Keratinocyte (primary cell): ENCODE results near the gene SNRPA1. TPM values are rescaled to one million over a fixed set of nuclear protein-coding genes. Genes with fewer than 3 reads are reported as not detected.

ENCODE experiments used
- DNase-seq: peaks from one replicate; pipeline ENCODE4 v3.0.0-alpha.2; 2011; ENCODE audit warnings: low read depth, missing footprints, low spot score
- FAIRE-seq: peaks from 2 replicates; lab custom pipeline; 2011; peaks lifted over from hg19 to GRCh38; lab: Jason Lieb, UNC
- H2AFZ ChIP-seq: 2 replicates; pipeline ENCODE4 v1.6.0; 2012; ENCODE audit warnings: low read length, control low read depth, inconsistent platforms; ENCODE audit not compliant: control insufficient read depth
- H3K27ac ChIP-seq: 2 replicates; pipeline ENCODE4 v1.5.1; 2011; ENCODE audit warnings: low read length; ENCODE audit not compliant: control insufficient read depth, insufficient read depth
- H3K27me3 ChIP-seq: 3 replicates; pipeline ENCODE4 v1.6.0; 2011; ENCODE audit warnings: low read length; ENCODE audit not compliant: control insufficient read depth, insufficient read depth; ENCODE audit errors: extremely low read depth
- H3K36me3 ChIP-seq, 2 experiments: 2 replicates in 1 of 2; 3 replicates in 1 of 2; pipeline ENCODE4 v1.5.1; 2011; ENCODE audit warnings: low read length in 2 of 2, mild to moderate bottlenecking in 1 of 2; ENCODE audit not compliant: control insufficient read depth in 2 of 2, insufficient read depth in 2 of 2; ENCODE audit errors: extremely low read depth in 1 of 2
- H3K4me1 ChIP-seq: 3 replicates; pipeline ENCODE4 v1.5.1; 2011; ENCODE audit warnings: low read length; ENCODE audit not compliant: control insufficient read depth, insufficient read depth; ENCODE audit errors: extremely low read depth
- H3K4me2 ChIP-seq: 3 replicates; pipeline ENCODE4 v1.6.0; 2011; ENCODE audit warnings: low read depth, low read length; ENCODE audit not compliant: control insufficient read depth, insufficient read depth; ENCODE audit errors: extremely low read depth
- H3K4me3 ChIP-seq, 3 experiments: fragments of 200-600 bp in 1 of 3; sonication (generic) in 1 of 3; 2 replicates in 2 of 3; 3 replicates in 1 of 3; pipeline ENCODE4 v1.5.1; 2011 to 2016; ENCODE audit warnings: low read length in 3 of 3, mild to moderate bottlenecking in 3 of 3, control low read depth in 2 of 3, inconsistent platforms in 1 of 3, low read depth in 1 of 3, mixed read lengths in 1 of 3, mixed run types in 1 of 3, moderate library complexity in 1 of 3; ENCODE audit not compliant: control insufficient read depth in 2 of 3, insufficient read depth in 2 of 3; ENCODE audit errors: extremely low read depth in 1 of 3
- H3K79me2 ChIP-seq: 2 replicates; pipeline ENCODE4 v1.6.0; 2012; ENCODE audit warnings: low read length; ENCODE audit not compliant: control insufficient read depth, insufficient read depth
- H3K9ac ChIP-seq: 3 replicates; pipeline ENCODE4 v1.6.0; 2011; ENCODE audit warnings: low read length; ENCODE audit not compliant: control insufficient read depth, insufficient read depth; ENCODE audit errors: extremely low read depth
- H3K9me1 ChIP-seq: 3 replicates; pipeline ENCODE4 v1.6.0; 2011; ENCODE audit warnings: low read length; ENCODE audit not compliant: control insufficient read depth, insufficient read depth; ENCODE audit errors: extremely low read depth
- H3K9me3 ChIP-seq: 2 replicates; pipeline ENCODE4 v1.5.1; 2012; ENCODE audit warnings: low read depth, low read length; ENCODE audit not compliant: control insufficient read depth
- H4K20me1 ChIP-seq: 3 replicates; pipeline ENCODE4 v1.6.0; 2011; ENCODE audit warnings: low read length; ENCODE audit not compliant: control insufficient read depth, insufficient read depth; ENCODE audit errors: extremely low read depth
- CTCF ChIP-seq, 3 experiments: IDR thresholded peaks in 1 of 3; conservative IDR thresholded peaks in 1 of 3; optimal IDR thresholded peaks in 1 of 3; 2 replicates in 2 of 3; 3 replicates in 1 of 3; pipeline versions ENCODE3 to v1.5.1; 2011; ENCODE audit warnings: low read length in 3 of 3, mild to moderate bottlenecking in 3 of 3, moderate library complexity in 2 of 3, control low read depth in 1 of 3, inconsistent platforms in 1 of 3; ENCODE audit not compliant: insufficient read depth in 2 of 3; ENCODE audit errors: extremely low read depth in 1 of 3
- EZH2 ChIP-seq: IDR thresholded peaks from one replicate; pipeline ENCODE4 v1.6.1; 2012; ENCODE audit warnings: inconsistent platforms, mild to moderate bottlenecking, low read length, moderate library complexity
- dilution Hi-C: fragments of 300-500 bp; cut with MboI; formaldehyde crosslinking; loops from one replicate; pipeline ENCODE4 v1.7.0; 2020; ENCODE audit warnings: low sequenced_read_pairs; ENCODE audit not compliant: extremely low pct_ligation_motif_present
- polyA minus RNA-seq, 3 experiments: library from RNA; depleted of rRNA, polyadenylated mRNA; stranded (reverse); fragments of >200 nt; gene quantifications; 1 replicate in 1 of 3; 2 replicates in 1 of 3; 3 replicates in 1 of 3; pipeline ENCODE4 v1.2.3, GENCODE V29; 2011
- polyA plus RNA-seq, 5 experiments: library from polyadenylated mRNA; depleted of rRNA in 3 of 5; stranded (reverse) in 3 of 5; stranded (forward) in 1 of 5; unstranded in 1 of 5; fragments of >200 nt; gene quantifications; 1 replicate in 1 of 5; 2 replicates in 3 of 5; 3 replicates in 1 of 5; pipeline versions ENCODE4 v1.2.1 to v1.2.3, GENCODE V29; 2011 to 2012; ENCODE audit warnings: missing spikeins in 2 of 5, low read depth in 1 of 5, low replicate concordance in 1 of 5

The SNRPA1 gene
- polyA plus RNA-seq (44.3 to 106 TPM (median 82.6 TPM) in 3 replicates), polyA minus RNA-seq (10.4 to 33.9 TPM (median 19.7 TPM) in 3 replicates)
- polyA plus RNA-seq (2011; ENCODE audit: low read depth): 82.8 TPM
- polyA plus RNA-seq (2011; cell fraction: cytosol; rRNA removed): 50.8 and 74.7 TPM in 2 replicates
- 63.5 and 120 TPM in 2 replicates for polyA plus RNA-seq (2011; cell fraction: nucleus; rRNA removed)
- polyA plus RNA-seq (2012; ENCODE audit: low replicate concordance): 59.6 and 90.9 TPM in 2 replicates
- 19.0 TPM for polyA minus RNA-seq (2011; cell fraction: cytosol; rRNA and poly(A)+ RNA removed)
- 13.9 and 21.9 TPM in 2 replicates for polyA minus RNA-seq (2011; cell fraction: nucleus; rRNA and poly(A)+ RNA removed)

GRCh38 chr15:101294731-101295606 lies at the start of gene SNRPA1:
TSS of gene SNRPA1 (minus strand) at chr15:101295248. CDS start at chr15:101295178, 70 bp downstream.
- Histone ChIP-seq H3K4me2 (peak within 1 kb of the TSS; percentile 83), H3K4me3 (peak within 1 kb of the TSS; percentile 96 to 100 (median 99)), H3K36me3 (peaks cover 0 to 10% of the 10 kb centered on the region in 2 experiments), H3K9me1 (no peaks in the 10 kb centered on the region), H3K9ac (peak within 1 kb of the TSS; percentile 96), H3K27me3 (no peaks in the 10 kb centered on the region), H3K79me2 (peaks cover 49% of the 10 kb centered on the region), H4K20me1 (peaks cover 12% of the 10 kb centered on the region), H3K9me3 (no peaks in the 10 kb centered on the region), H2AFZ (peak within 1 kb of the TSS; percentile 97), H3K27ac (peak within 1 kb of the TSS; percentile 93), H3K4me1 (peaks cover 42% of the 10 kb centered on the region)
- FAIRE-seq (no peak), DNase-seq (peak; percentile 60)
- dilution Hi-C loops: no loop called here
- TF ChIP-seq EZH2 (no peak), CTCF (optimal IDR thresholded peaks at IDR 0.05 in 1 of 3, IDR thresholded peaks at IDR 0.05 in 1 of 3, conservative IDR thresholded peaks at IDR 0.05 in 1 of 3; ENCODE audit: extremely low read depth in 1 of 3, insufficient read depth in 2 of 3, low read length in 3 of 3) (no peak)

- H4K20me1 ChIP-seq: no peaks in the 10 kb centered on the region
- no peak overlapping the region for H3K4me2 ChIP-seq
- H3K9me3 ChIP-seq: no peaks in the 10 kb centered on the region
- no peaks in the 10 kb centered on the region for H3K79me2 ChIP-seq
- TF ChIP-seq EZH2 (no peak), CTCF (optimal IDR thresholded peaks at IDR 0.05 in 1 of 3, IDR thresholded peaks at IDR 0.05 in 1 of 3, conservative IDR thresholded peaks at IDR 0.05 in 1 of 3; ENCODE audit: extremely low read depth in 1 of 3, insufficient read depth in 2 of 3, low read length in 3 of 3) (no peak)
- H3K4me3 ChIP-seq: no peak overlapping the region
- H3K9ac ChIP-seq: no peak overlapping the region
- H3K27me3 ChIP-seq: no peaks in the 10 kb centered on the region
- H3K27ac ChIP-seq: no peak overlapping the region
- dilution Hi-C loops: no loop called here
- H2AFZ ChIP-seq: no peak overlapping the region
- no peaks in the 10 kb centered on the region for H3K9me1 ChIP-seq
- no peaks in the 10 kb centered on the region for H3K36me3 ChIP-seq
- H3K4me1 ChIP-seq: no peaks in the 10 kb centered on the region
- DNase-seq: no peak
- no peak for FAIRE-seq
Measured at GRCh38 chr15:101342056-101342455, 47.0 kb upstream of the SNRPA1 start.
